ENCODE results near the gene CDC37L1. TPM values are rescaled to one million over a fixed set of nuclear protein-coding genes. Genes with fewer than 3 reads are reported as not detected.

CDC37L1 gene
- total and polyA plus RNA-seq, 9 of the 15 experiments (the other 6 are each of a cell fraction or from before 2014, with no cell fraction given), result 1.5 to 7.9 (median 6.0) TPM

GRCh38 chr9:4686112-4686511, 6.7 kb downstream of the CDC37L1 start:
- peak overlapping the region; percentile 47; the same call in 1 of the 3 replicates for H3K27ac ChIP-seq (ENCODE audit: extremely low read depth, low read depth, low read length)
- H3K9me1 ChIP-seq (ENCODE audit: control insufficient read depth, insufficient read depth, low read length), result no peaks in the 10 kb centered on the region
- POLR2A ChIA-PET, result interaction anchor here (0.6 to 1.0 kb wide), 2 partner anchors 14 to 179 kb away, joined by 3 read pairs; no protein-coding TSS in a partner anchor
- no peaks in the 10 kb centered on the region for H3K27me3 ChIP-seq (ENCODE audit: control insufficient read depth in 2 of 2, insufficient read depth in 2 of 2, low read length in 2 of 2)
- no peaks in the 10 kb centered on the region for H3K9me3 ChIP-seq (replicated peaks; ENCODE audit: control insufficient read depth, insufficient read depth, low read depth, low read length)
- no TSS peak for BruUV-seq (replicated peaks)
- CTCF ChIA-PET (ENCODE audit: low intra/inter-chr PET ratio), result no interaction called here
- no peaks in the 10 kb centered on the region for H4K20me1 ChIP-seq (replicated peaks; ENCODE audit: control insufficient read depth, insufficient read depth, low read length)
- ATAC-seq, result peak; percentile 79
- H3K4me2 ChIP-seq (ENCODE audit: insufficient read depth, low read length), result peak overlapping the region; percentile 37; the same call in 1 of the 2 replicates
- in situ Hi-C loops (cut with MboI) (no loop called here), intact Hi-C loops (cut with micrococcal nuclease) (no loop called here)
- peaks cover 52% of the 10 kb centered on the region for H3K79me2 ChIP-seq (ENCODE audit: control insufficient read depth, insufficient read depth, low read length)
- peaks cover 3 to 20% of the 10 kb centered on the region in 2 experiments; a peak in 3 of 5 replicates for H3K4me1 ChIP-seq (replicated peaks in 1 of 2; ENCODE audit: control insufficient read depth in 2 of 2, insufficient read depth in 2 of 2, low read length in 2 of 2)
- no peak overlapping the region for H2AFZ ChIP-seq (ENCODE audit: low read depth, low read length)
- peak overlapping the region in 1 of 2 experiments; percentile 41; a peak in 1 of 4 replicates for H3K9ac ChIP-seq (ENCODE audit: insufficient read depth in 1 of 2, low read depth in 2 of 2, low read length in 2 of 2)
- 24% methylated on average over 4 of the region's 4 CpGs for WGBS (ENCODE audit: insufficient coverage, low coverage, missing lambda C conversion rate)
- FAIRE-seq, result no peak
- DNase-seq (ENCODE audit: extremely low read depth in 1 of 4, low spot score in 3 of 4), result peak in 3 of 4 experiments; percentile 14 to 42 (median 38)
- no peak overlapping the region for H3K4me3 ChIP-seq
- peaks cover 51% of the 10 kb centered on the region; the same call in 2 of the 3 replicates for H3K36me3 ChIP-seq (ENCODE audit: control insufficient read depth, insufficient read depth, low read length)
- no peak for TF ChIP-seq RBM14 (IDR thresholded peaks at IDR 0.05; ENCODE audit: borderline replicate concordance, insufficient read depth, low read depth, low read length)
- TF ChIP-seq RBM17 (IDR thresholded peaks at IDR 0.05; ENCODE audit: borderline replicate concordance, low read depth, low read length), result no peak
- no peak for TF ChIP-seq FOXJ3 (CRISPR knock-in tag; IDR thresholded peaks at IDR 0.05)
- TF ChIP-seq ZBTB5 (IDR thresholded peaks at IDR 0.05), result no peak
- no peak for TF ChIP-seq FOS (IDR thresholded peaks at IDR 0.05; ENCODE audit: extremely low read depth, insufficient read length)
- peak; percentile 91 for TF ChIP-seq JUND (IDR thresholded peaks at IDR 0.05; ENCODE audit: borderline replicate concordance, low read depth, low read length)
- TF ChIP-seq JUND (tag; IDR thresholded peaks at IDR 0.05; ENCODE audit: borderline replicate concordance, low read depth, low read length), result peak; percentile 85; the same call in 2 of the 3 replicates
- no peak for TF ChIP-seq RERE (CRISPR knock-in tag; IDR thresholded peaks at IDR 0.05; ENCODE audit: borderline replicate concordance)
- no peak for TF ChIP-seq BRCA1 (IDR thresholded peaks at IDR 0.05)
- no peak for TF ChIP-seq BRCA1 (CRISPR knock-in tag; IDR thresholded peaks at IDR 0.05)
- TF ChIP-seq ZBTB26 (CRISPR knock-in tag; IDR thresholded peaks at IDR 0.05), result no peak
- TF ChIP-seq GATAD2B (IDR thresholded peaks at IDR 0.05; ENCODE audit: borderline replicate concordance), result 0 out of 2 replicates have a peak, but pooled peaks have one; percentile 18
